ENCODE data around the gene AHNAK2.
"Not testable (repeated sequence)": the region's sequence is repeated elsewhere in the genome, so short reads cannot be mapped to it uniquely, and the experiment has no call there.

AHNAK2 gene

GRCh38 chr14:104924421-104925213 lies 53.6 kb downstream of the AHNAK2 start, which contains the start of gene PLD4:
PLD4 (plus strand) TSS chr14:104924879; CDS start chr14:104927141, 2,262 bp downstream.
- DNase-seq, result no peak

DNA sequence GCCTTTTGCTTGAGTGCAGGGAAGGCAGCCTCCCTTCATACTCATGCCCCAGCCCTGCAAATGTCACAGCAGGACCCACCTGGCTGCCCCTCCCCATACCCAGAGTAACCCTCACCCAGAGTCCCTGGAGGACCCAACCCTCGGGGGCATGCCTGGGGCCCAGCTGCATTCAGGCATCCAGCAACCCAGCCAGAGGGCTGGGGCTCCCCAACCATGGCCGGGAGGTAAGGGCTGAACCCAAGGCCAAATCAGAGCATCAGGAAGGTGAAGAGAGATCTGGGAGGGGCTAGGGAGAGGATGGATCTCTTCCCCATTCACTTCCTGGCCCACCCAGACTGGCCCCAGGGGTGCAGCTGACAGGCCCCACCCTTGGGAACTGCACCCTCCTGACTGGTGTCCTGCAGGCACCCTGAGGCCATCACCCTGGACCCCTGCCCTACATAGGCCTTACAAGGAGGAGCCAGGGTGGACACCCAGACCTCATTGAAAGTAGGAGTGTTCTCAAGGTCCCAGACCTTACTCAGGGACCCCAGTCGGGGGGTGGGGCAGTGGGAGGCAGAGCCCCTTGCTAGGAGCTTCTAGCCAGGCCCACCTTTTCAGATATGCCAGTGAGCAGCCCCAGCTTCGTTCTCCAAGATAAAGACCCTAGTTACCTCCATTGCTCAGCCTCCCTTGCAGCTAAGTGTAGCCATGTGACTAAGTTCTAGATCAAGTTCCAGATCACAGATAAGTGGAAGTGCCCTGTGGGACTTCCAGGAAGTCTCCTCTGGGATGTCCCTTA lies 54.3 kb downstream of the AHNAK2 start:
- no peak for DNase-seq

GRCh38 chr14:104919993-104920315 lies 58.2 kb downstream of the AHNAK2 start:
- DNase-seq, result no peak

- not testable (repeated sequence) for DNase-seq
Observed at GRCh38 chr14:104919152-104919992, 58.8 kb downstream of the AHNAK2 start.

DNA sequence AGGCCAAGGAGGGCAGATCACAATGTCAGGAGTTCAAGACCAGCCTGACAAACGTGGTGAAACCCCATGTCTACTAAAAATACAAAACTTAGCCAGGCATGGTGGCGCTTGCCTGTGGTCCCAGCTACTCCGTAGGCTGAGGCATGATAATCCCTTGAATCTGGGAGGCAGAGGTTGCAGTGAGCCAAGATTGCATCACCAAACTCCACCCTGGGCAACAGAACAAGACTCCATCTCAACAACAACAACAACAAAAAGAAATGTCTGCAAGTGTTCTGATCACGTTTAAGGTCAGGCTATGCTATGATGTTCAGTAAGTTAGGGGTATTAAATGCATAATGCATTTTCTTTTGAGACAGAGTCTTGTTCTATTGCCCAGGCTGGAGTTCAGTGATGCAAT lies 60.2 kb downstream of the AHNAK2 start:
- DNase-seq, result no peak

DNA sequence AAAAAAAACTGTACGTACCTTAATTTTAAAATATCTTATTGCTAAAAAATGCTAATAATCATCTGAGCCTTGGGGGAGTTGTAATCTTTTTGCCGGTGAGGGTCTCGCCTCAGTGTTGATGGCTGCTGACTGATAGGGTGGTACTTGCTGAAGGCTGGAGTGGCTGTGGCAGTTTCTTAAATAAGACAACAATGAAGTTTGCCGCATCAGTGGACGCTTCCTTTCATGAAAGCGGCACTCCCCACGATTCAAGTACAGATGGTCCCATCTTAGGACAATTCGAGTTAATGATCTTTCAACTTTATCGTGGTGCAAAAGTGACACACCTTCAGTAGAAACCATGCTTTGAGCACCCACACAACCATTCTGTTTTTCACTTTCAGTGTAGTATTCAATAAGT lies 61.1 kb downstream of the AHNAK2 start:
- no peak for DNase-seq

GRCh38 chr14:104913435-104913834 lies 64.7 kb downstream of the AHNAK2 start:
- peak; percentile 86 for DNase-seq

DNA sequence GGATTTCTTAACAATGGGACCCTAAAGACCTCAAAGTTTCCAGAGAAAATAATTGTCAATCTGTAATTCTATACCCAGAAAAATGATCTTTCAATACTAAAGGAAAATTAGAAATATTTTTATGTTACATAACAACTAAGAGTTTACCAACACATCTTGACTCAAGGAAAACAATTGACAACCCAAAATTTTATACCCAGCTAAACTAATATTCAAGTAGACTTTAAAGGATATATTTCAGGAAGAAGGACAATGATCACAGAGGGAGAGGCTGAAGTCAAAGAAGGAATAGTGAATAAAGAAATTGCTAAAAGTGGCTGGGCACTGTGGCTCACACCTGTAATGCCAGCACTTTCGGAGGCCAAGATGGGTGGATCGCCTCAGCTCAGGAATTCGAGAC lies 66.1 kb downstream of the AHNAK2 start:
- DNase-seq, result no peak

- peak; percentile 37 for DNase-seq
Observed at GRCh38 chr14:104908303-104908702, 69.9 kb downstream of the AHNAK2 start.

GRCh38 chr14:104905579-104905933 lies 72.6 kb downstream of the AHNAK2 start:
- not testable (repeated sequence) for DNase-seq

GRCh38 chr14:104904650-104905578 lies 73.3 kb downstream of the AHNAK2 start:
- DNase-seq, result not testable (repeated sequence)

- DNase-seq, result no peak
Observed at GRCh38 chr14:104903990-104904389, 74.2 kb downstream of the AHNAK2 start.

- no peak for DNase-seq
Observed at GRCh38 chr14:104900639-104901512, 77.3 kb downstream of the AHNAK2 start.

DNA sequence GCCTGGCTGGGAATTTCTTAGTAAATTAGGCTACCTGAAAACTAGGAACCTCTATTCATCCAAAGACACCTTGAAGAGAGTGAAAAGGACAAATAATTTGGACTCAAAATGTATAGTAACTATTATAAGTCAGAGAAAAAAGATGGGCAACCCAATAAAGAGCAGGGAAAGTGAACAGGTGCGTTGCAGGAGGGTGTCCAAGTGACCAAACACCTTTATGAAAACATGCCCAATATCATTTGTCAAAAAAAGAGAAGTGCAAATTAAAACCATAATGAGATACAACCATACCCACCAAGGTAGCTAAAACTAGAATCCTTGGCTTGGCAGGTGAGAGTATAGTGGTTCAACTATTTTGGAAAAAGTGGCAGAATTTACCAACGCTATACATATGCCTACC lies 78.4 kb downstream of the AHNAK2 start:
- no peak for DNase-seq

- no peak for DNase-seq
Observed at GRCh38 chr14:104898870-104899510, 79.2 kb downstream of the AHNAK2 start.

GRCh38 chr14:104898195-104898558 lies 80.0 kb downstream of the AHNAK2 start:
- DNase-seq, result no peak

DNA sequence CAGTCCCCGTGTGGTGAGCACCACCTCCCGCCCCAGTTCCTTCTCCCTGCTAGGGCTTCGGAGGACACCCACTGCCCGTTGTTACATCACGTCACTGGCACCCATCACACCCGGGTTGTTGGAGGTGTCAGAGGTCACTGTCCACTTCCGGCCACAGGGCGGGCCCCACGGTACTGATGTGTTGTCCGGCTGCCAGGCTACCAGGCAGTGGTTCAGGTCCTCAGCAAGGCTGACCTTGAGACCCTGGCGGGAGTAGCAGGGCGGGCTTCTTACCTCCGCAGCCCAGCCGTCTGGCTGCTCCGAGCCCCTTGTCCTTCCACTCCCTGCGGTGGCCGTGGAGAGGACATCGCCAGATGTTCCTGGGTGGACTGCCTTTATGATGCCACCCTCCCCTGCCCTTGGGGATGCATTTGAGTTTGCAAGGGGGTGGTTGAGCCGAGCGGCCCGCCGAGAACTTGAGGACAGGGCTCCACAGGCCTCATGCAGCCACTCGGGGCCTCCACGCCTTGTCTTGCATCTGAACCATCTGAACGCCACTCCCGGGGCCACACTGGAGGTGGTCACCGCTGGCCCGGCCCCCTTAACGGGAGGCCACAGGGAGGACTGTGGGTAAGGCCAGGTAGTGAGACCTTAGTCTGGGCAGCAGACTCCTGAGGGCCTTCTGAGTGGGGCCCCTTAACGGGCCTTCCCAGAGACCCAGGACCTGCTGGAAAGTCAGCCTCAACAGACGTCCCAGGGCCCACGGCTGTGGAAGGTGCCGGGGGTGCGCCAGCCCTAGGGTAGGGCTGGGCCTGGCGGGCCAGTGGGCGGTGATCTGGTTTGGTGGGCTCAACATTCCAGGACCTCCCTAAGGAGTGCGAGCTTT lies 80.6 kb downstream of the AHNAK2 start:
- no peak for DNase-seq

DNA sequence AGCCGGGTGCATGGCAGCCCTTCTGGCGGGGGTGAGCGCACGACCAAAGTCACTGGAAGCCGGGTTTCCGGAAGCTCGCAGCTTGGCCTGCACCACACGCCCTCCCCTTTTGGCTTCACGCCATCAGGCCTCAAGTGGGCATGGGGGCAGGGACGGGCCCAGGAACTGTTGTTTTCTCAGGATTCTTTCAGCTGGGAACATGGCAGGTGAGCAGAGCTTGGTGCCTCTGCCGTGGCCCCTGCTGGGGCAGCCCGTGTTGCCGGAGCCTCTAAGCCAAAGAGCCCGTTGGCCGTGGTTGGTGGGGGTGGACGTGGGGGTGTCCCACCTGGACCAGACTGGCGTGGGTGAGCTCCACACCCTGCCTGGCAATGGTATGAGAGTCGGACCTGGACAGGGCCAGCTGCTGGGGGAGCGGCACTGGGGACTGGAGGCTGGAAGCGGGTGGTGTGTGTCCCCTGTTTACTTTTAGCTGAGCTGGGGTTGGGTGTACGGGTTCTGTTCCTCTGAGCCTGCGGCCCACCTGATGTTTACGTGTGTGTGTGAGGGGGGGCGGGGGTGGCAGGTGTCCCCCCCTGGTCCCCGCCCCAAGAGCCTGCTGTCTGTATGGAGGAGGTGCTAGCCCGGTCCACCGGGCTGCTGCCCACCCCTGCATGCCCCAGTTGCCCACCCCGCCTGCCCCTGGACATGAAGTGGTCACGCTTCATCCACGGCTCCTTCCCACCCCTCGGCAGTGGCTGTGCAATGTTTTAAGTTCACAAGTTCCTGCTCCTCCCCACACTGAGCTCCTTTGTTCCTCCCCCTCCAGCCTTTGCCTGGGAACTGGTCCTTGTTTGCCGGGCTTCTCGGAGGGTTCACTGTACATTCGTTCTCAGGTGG lies 82.2 kb downstream of the AHNAK2 start:
- no peak for DNase-seq
